A549 (cell line): ENCODE measurements around the gene LRRC71. TPM values are rescaled to one million over a fixed set of nuclear protein-coding genes. Genes with fewer than 3 reads are reported as not detected.

Source experiments
- ATAC-seq, 2 experiments: fragments of 200-7000 bp in 1 of 2; fragments of >200 bp in 1 of 2; cut with Nextera tagmentation in 1 of 2; cut with Tn5 transposase in 1 of 2; 3 replicates each; pipeline versions ENCODE4 v1.8.0 to v1.9.1; 2018 to 2020; ENCODE audit warnings: mild to moderate bottlenecking in 1 of 2, moderate library complexity in 1 of 2
- CTCF ChIA-PET: fragments of 300-600 bp; sonication (Branson Sonifier 250); formaldehyde crosslinking; extraction: SDS; loops from one replicate; lab custom pipeline; 2021; ENCODE audit warnings: antibody characterized with exemption, inconsistent platforms; lab: Yijun Ruan, JAX
- POLR2A ChIA-PET: fragments of 350-600 bp; formaldehyde crosslinking; extraction: SDS; loops from one replicate; lab custom pipeline; 2021; ENCODE audit warnings: antibody characterized with exemption, inconsistent platforms; lab: Yijun Ruan, JAX
- DNase-seq, 2 experiments: peaks; one replicate each; pipeline versions ENCODE4 v3.0.0 to v3.0.0-alpha.2; 2011 to 2016; ENCODE audit warnings: low read depth in 1 of 2, low spot score in 1 of 2
- FAIRE-seq: peaks from 2 replicates; lab custom pipeline; 2011; peaks lifted over from hg19 to GRCh38; lab: Jason Lieb, UNC
- H3K27ac ChIP-seq, 2 experiments: fragments of >200 bp; sonication (Bioruptor Twin); formaldehyde crosslinking; 3 replicates each; pipeline ENCODE4 v1.5.1; 2016 to 2017
- H3K4me1 ChIP-seq: fragments of >200 bp; sonication (Bioruptor Twin); formaldehyde crosslinking; 3 replicates; pipeline ENCODE4 v1.6.1; 2016
- H3K4me2 ChIP-seq: fragments of >200 bp; sonication (Bioruptor Twin); formaldehyde crosslinking; 3 replicates; pipeline ENCODE4 v1.6.1; 2016
- H3K4me3 ChIP-seq: fragments of >200 bp; sonication (Bioruptor Twin); formaldehyde crosslinking; 3 replicates; pipeline ENCODE4 v1.5.1; 2016
- H3K9me3 ChIP-seq: fragments of >200 bp; sonication (Bioruptor Twin); formaldehyde crosslinking; 3 replicates; pipeline ENCODE4 v1.6.1; 2016
- CBX8 ChIP-seq: fragments of 200-600 bp; sonication (generic); IDR thresholded peaks from 2 replicates; pipeline ENCODE4 v1.6.1; 2016
- CHD2 ChIP-seq: fragments of 150-350 bp; IDR thresholded peaks from 2 replicates; pipeline ENCODE4 v1.6.1; 2014; ENCODE audit warnings: low read length; ENCODE audit not compliant: partially characterized antibody
- CHD4 ChIP-seq: fragments of 200-600 bp; sonication (generic); IDR thresholded peaks from 2 replicates; pipeline ENCODE4 v1.6.1; 2016; ENCODE audit warnings: antibody characterized with exemption, mild to moderate bottlenecking, borderline replicate concordance
- EHF ChIP-seq: fragments of 250-450 bp; sonication (Bioruptor Pico); IDR thresholded peaks from 2 replicates; pipeline ENCODE4 v1.5.0; 2020; ENCODE audit warnings: mild to moderate bottlenecking
- ESRRA ChIP-seq: fragments of 150-350 bp; IDR thresholded peaks from 2 replicates; pipeline ENCODE4 v1.6.1; 2014; ENCODE audit warnings: mild to moderate bottlenecking, low read length, borderline replicate concordance
- FOSL2 ChIP-seq, 2 experiments: fragments of 450-650 bp in 1 of 2; fragments of >200 bp in 1 of 2; sonication (Bioruptor Twin) in 1 of 2; formaldehyde crosslinking; IDR thresholded peaks; 2 replicates each; pipeline versions ENCODE4 v1.5.0 to v1.6.1; 2016 to 2020; ENCODE audit warnings: mild to moderate bottlenecking in 1 of 2, moderate library complexity in 1 of 2
- FOXS1 ChIP-seq: fragments of 250-450 bp; sonication (Bioruptor Pico); IDR thresholded peaks from 2 replicates; pipeline ENCODE4 v1.5.0; 2020; ENCODE audit warnings: mild to moderate bottlenecking, moderate library complexity
- GATA3 ChIP-seq: IDR thresholded peaks from 2 replicates; pipeline ENCODE4 v1.6.1; 2012; ENCODE audit warnings: borderline replicate concordance
- HEYL ChIP-seq: fragments of 250-450 bp; sonication (Bioruptor Pico); IDR thresholded peaks from 2 replicates; pipeline ENCODE4 v1.8.0; 2021; ENCODE audit warnings: mild to moderate bottlenecking, moderate library complexity
- HOXB13 ChIP-seq: fragments of 250-450 bp; sonication (Bioruptor Pico); IDR thresholded peaks from 2 replicates; pipeline ENCODE4 v1.5.0; 2020; ENCODE audit warnings: low read depth, mild to moderate bottlenecking, moderate library complexity
- MAFK ChIP-seq: fragments of 450-650 bp; IDR thresholded peaks from 2 replicates; pipeline ENCODE4 v1.6.1; 2014; ENCODE audit not compliant: partially characterized antibody
- MYC ChIP-seq: IDR thresholded peaks from 2 replicates; pipeline ENCODE4 v1.6.1; 2012; ENCODE audit warnings: mild to moderate bottlenecking, inconsistent platforms, low read length, improper control_type of control experiment, borderline replicate concordance
- RNF2 ChIP-seq: fragments of 200-600 bp; sonication (generic); IDR thresholded peaks from 2 replicates; pipeline ENCODE4 v1.6.1; 2016; ENCODE audit warnings: low read depth, mild to moderate bottlenecking, antibody characterized with exemption, moderate library complexity, borderline replicate concordance
- SMC3 ChIP-seq: fragments of >200 bp; sonication (Bioruptor Twin); formaldehyde crosslinking; IDR thresholded peaks from 3 replicates; pipeline ENCODE4 v1.6.1; 2018; ENCODE audit warnings: inconsistent platforms
- SREBF2 ChIP-seq: fragments of 450-650 bp; IDR thresholded peaks from 2 replicates; pipeline ENCODE4 v1.6.1; 2014; ENCODE audit warnings: mild to moderate bottlenecking, moderate library complexity
- TFCP2L1 ChIP-seq: fragments of 250-450 bp; sonication (Bioruptor Pico); IDR thresholded peaks from 2 replicates; pipeline ENCODE4 v1.5.0; 2021; ENCODE audit warnings: mild to moderate bottlenecking
- TP53 ChIP-seq: fragments of 250-450 bp; sonication (Bioruptor Pico); IDR thresholded peaks from 2 replicates; pipeline ENCODE4 v1.5.0; 2021; ENCODE audit warnings: mild to moderate bottlenecking, moderate library complexity
- ZC3H11A ChIP-seq: fragments of 450-650 bp; IDR thresholded peaks from 2 replicates; pipeline ENCODE4 v1.6.1; 2014; ENCODE audit warnings: antibody characterized with exemption, mild to moderate bottlenecking
- ZFP36 ChIP-seq: fragments of 450-650 bp; IDR thresholded peaks from 2 replicates; pipeline ENCODE4 v1.6.1; 2014; ENCODE audit warnings: borderline replicate concordance; ENCODE audit not compliant: partially characterized antibody
- WGBS: methylation state at CpG from one replicate; pipeline ENCODE4 v1.1.6; 2017; ENCODE audit errors: missing lambda C conversion rate; 5-methylcytosine and 5-hydroxymethylcytosine counted together
- polyA plus RNA-seq, 4 experiments: library from polyadenylated mRNA; depleted of rRNA in 3 of 4; stranded (reverse); fragments of >200 nt; fragmentation: RNase III in 1 of 4; extraction: RNeasy Plus Mini Kit Qiagen cat#74134 plus additional on column Dnase treatment in 1 of 4; gene quantifications; 2 replicates in 3 of 4; 3 replicates in 1 of 4; pipeline ENCODE4 v1.2.3, GENCODE V29; 2011 to 2017
- TF ChIP-seq, protein P1 (sequence below): IDR thresholded peaks from 2 replicates; pipeline ENCODE4 v1.6.1; 2012
- TF ChIP-seq, protein P2 (sequence below): fragments of 450-650 bp; IDR thresholded peaks from 2 replicates; pipeline ENCODE4 v1.6.1; 2014; ENCODE audit warnings: antibody characterized with exemption
- TF ChIP-seq, protein P3 (sequence below): IDR thresholded peaks from 2 replicates; pipeline ENCODE4 v1.6.1; 2012; ENCODE audit warnings: low read depth, borderline replicate concordance
- TF ChIP-seq, protein P4 (sequence below): fragments of >200 bp; sonication (Bioruptor Twin); formaldehyde crosslinking; IDR thresholded peaks from 2 replicates; pipeline ENCODE4 v1.6.1; 2016

The LRRC71 gene
- polyA plus RNA-seq, 2 of the 4 experiments (the other 2 are of a cell fraction): 0.10 TPM; not detected in 1

DNA sequence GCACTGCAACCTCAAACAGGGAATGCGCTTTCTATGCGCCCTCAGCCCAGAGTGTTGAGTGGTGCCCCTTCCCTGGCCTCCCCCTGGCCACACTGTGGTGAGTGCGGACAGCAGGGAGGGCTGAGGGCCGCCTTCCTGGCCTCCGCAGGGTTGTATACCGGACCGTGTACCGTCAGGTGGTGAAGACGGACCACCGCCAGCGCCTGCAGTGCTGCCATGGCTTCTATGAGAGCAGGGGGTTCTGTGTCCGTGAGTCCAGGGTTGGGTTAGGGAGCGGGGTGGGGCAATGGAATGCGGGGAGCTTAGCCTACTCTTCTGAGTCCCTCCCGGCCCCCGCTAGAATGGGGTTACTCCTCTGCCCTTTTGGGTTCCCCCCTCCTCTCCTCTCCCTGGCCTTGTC, 15.3 kb upstream of the LRRC71 start:
- no peak overlapping the region for H3K4me2 ChIP-seq
- no peak overlapping the region for H3K4me3 ChIP-seq
- H3K4me1 ChIP-seq: peaks cover 18% of the 10 kb centered on the region
- ATAC-seq (no peak), DNase-seq (no peak), FAIRE-seq (no peak)
- CTCF ChIA-PET: interaction anchor here (0.7 to 1.0 kb wide), 3 partner anchors 9 to 191 kb away, joined by 3 to 5 read pairs (median 3); partner anchors contain the start of gene LRRC71
- WGBS: 89% methylated on average over 11 of the region's 16 CpGs
- H3K9me3 ChIP-seq: no peaks in the 10 kb centered on the region
- TF ChIP-seq MAFK (no peak), CHD4 (no peak)
- TF ChIP-seq, all 56 proteins: peak for 0
- H3K27ac ChIP-seq: no peak overlapping the region
- POLR2A ChIA-PET: no interaction called here

DNA sequence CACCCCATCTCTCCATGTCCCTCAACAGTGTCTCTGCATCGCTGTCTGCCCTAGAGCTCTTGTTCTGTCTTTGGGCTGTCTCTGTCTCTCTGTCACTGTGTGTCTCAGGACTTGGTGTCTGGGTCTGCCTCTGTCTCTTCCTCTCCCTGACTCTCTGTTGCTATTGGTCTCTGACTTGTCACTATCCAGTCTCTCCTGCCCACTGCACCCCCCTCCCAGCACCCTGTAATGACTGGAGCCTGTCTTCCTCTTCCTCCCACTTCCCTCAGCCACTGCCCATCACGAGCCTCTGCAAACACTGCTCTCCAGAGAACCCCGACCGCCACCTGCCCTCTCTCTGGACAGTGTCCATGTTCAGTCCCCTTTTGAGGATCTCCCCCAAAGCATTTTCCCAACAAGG, 14.8 kb upstream of the LRRC71 start:
- DNase-seq: no peak
- no peaks in the 10 kb centered on the region for H3K9me3 ChIP-seq
- no peak for ATAC-seq
- H3K27ac ChIP-seq: no peak overlapping the region
- H3K4me2 ChIP-seq: no peak overlapping the region
- POLR2A ChIA-PET: no interaction called here
- no peak for FAIRE-seq
- no peak for TF ChIP-seq CHD2
- TF ChIP-seq, protein P1, sequence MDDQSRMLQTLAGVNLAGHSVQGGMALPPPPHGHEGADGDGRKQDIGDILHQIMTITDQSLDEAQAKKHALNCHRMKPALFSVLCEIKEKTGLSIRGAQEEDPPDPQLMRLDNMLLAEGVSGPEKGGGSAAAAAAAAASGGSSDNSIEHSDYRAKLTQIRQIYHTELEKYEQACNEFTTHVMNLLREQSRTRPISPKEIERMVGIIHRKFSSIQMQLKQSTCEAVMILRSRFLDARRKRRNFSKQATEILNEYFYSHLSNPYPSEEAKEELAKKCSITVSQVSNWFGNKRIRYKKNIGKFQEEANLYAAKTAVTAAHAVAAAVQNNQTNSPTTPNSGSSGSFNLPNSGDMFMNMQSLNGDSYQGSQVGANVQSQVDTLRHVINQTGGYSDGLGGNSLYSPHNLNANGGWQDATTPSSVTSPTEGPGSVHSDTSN: no peak
- no peak for TF ChIP-seq TP53 (CRISPR knock-in tag)
- TF ChIP-seq FOSL2 (IDR thresholded peaks at IDR 0.05): no peak
- TF ChIP-seq FOSL2 (CRISPR knock-in tag; IDR thresholded peaks at IDR 0.05): no peak
- TF ChIP-seq SREBF2: no peak
- peaks cover 21% of the 10 kb centered on the region for H3K4me1 ChIP-seq
- no peak overlapping the region for H3K4me3 ChIP-seq
- CTCF ChIA-PET: interaction anchor here (0.7 to 1.0 kb wide), 3 partner anchors 8 to 192 kb away, joined by 3 to 5 read pairs (median 3); partner anchors contain the start of gene LRRC71
- WGBS: 82% methylated on average over 4 of the region's 4 CpGs

DNA sequence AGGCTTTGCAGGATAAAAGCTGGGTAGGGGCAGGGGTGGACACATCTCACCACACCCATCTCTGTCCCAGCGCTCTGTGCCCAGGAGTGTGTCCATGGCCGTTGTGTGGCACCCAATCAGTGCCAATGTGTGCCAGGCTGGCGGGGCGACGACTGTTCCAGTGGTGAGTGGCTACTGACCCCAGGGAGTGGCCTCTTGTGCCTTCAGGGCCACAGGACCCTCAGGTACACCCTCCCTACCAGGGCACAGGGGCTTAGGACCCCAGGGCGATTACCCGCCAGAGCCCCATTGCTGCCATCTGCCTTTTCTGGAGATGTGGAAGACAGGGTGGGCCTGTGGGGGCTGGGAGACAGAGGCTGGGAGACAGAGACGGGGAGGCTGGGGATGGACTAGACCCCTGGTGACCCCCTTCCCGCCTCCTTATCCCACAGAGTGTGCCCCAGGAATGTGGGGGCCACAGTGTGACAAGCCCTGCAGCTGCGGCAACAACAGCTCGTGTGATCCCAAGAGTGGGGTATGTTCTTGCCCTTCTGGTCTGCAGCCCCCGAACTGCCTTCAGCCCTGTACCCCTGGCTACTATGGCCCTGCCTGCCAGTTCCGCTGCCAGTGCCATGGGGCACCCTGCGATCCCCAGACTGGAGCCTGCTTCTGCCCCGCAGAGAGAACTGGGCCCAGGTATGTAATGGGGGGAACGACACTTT, 14.1 kb upstream of the LRRC71 start:
- DNase-seq (no peak), ATAC-seq (no peak), FAIRE-seq (no peak)
- H3K4me1 ChIP-seq: peaks cover 17% of the 10 kb centered on the region
- no peak overlapping the region for H3K4me3 ChIP-seq
- no peak overlapping the region; the same call in 2 of the 3 replicates for H3K4me2 ChIP-seq
- no peaks in the 10 kb centered on the region for H3K9me3 ChIP-seq
- WGBS: 93% methylated on average over 14 of the region's 16 CpGs
- ChIA-PET POLR2A (no interaction called here), CTCF (interaction anchor here (0.6 to 1.0 kb wide), 2 partner anchors 14 to 180 kb away, joined by 3 to 5 read pairs; partner anchors contain the start of gene LRRC71)
- TF ChIP-seq FOSL2 (IDR thresholded peaks at IDR 0.05): no peak
- TF ChIP-seq FOSL2 (CRISPR knock-in tag; IDR thresholded peaks at IDR 0.05): no peak
- no peak for TF ChIP-seq ZC3H11A
- TF ChIP-seq EHF (CRISPR knock-in tag): no peak
- no peak for TF ChIP-seq CBX8
- no peak for TF ChIP-seq RNF2
- TF ChIP-seq, protein P2, sequence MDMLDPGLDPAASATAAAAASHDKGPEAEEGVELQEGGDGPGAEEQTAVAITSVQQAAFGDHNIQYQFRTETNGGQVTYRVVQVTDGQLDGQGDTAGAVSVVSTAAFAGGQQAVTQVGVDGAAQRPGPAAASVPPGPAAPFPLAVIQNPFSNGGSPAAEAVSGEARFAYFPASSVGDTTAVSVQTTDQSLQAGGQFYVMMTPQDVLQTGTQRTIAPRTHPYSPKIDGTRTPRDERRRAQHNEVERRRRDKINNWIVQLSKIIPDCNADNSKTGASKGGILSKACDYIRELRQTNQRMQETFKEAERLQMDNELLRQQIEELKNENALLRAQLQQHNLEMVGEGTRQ: no peak
- TF ChIP-seq MYC: no peak
- TF ChIP-seq, protein P3, sequence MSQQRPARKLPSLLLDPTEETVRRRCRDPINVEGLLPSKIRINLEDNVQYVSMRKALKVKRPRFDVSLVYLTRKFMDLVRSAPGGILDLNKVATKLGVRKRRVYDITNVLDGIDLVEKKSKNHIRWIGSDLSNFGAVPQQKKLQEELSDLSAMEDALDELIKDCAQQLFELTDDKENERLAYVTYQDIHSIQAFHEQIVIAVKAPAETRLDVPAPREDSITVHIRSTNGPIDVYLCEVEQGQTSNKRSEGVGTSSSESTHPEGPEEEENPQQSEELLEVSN: no peak
- peak overlapping the region in 1 of 2 experiments; percentile 75; a peak in 3 of 6 replicates for H3K27ac ChIP-seq

DNA sequence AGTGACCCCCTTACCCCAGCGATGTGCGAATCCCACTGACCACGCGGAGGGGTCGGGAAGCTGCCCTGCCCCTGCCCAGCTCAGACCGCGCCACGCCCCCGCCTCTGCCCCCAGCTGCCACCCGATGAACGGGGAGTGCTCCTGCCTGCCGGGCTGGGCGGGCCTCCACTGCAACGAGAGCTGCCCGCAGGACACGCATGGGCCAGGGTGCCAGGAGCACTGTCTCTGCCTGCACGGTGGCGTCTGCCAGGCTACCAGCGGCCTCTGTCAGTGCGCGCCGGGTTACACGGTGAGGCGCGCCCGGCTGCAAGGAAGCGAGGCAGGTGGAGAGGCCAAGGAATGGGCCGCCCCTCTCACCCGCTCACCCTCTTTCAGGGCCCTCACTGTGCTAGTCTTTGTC, 11.9 kb upstream of the LRRC71 start:
- H3K4me2 ChIP-seq: no peak overlapping the region
- H3K27ac ChIP-seq: no peak overlapping the region
- DNase-seq: no peak
- WGBS: 91% methylated on average over 22 of the region's 29 CpGs
- H3K4me3 ChIP-seq: no peak overlapping the region
- no peak for ATAC-seq
- TF ChIP-seq ESRRA: no peak
- TF ChIP-seq, protein P4, sequence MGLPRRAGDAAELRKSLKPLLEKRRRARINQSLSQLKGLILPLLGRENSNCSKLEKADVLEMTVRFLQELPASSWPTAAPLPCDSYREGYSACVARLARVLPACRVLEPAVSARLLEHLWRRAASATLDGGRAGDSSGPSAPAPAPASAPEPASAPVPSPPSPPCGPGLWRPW: no peak
- no peak for TF ChIP-seq GATA3
- TF ChIP-seq FOXS1 (CRISPR knock-in tag): no peak
- TF ChIP-seq TP53 (CRISPR knock-in tag): no peak
- no peak for TF ChIP-seq HOXB13 (CRISPR knock-in tag)
- no peak for TF ChIP-seq HEYL
- TF ChIP-seq ZFP36: no peak
- TF ChIP-seq TFCP2L1 (CRISPR knock-in tag): no peak
- TF ChIP-seq SMC3: no peak
- TF ChIP-seq, all 56 proteins: peak for 0
- CTCF ChIA-PET: interaction anchor here (0.6 to 6.7 kb wide), 6 partner anchors 9 to 220 kb away, joined by 3 to 89 read pairs (median 4); partner anchors contain the start of genes INSRR and NTRK1
- POLR2A ChIA-PET: no interaction called here
- Histone ChIP-seq H3K4me1 (peaks cover 20% of the 10 kb centered on the region), H3K9me3 (no peaks in the 10 kb centered on the region)
- FAIRE-seq: no peak
